MCF 10A (cell line): ENCODE measurements around the gene PYGM. TPM values are rescaled to one million over a fixed set of nuclear protein-coding genes. Genes with fewer than 3 reads are reported as not detected.

Experiments used
- BruUV-seq: library from RNA; stranded (reverse); fragments of 400-500 nt; replicated peaks from 2 replicates; lab custom pipeline; 2021; lab: Mats Ljungman, UMichigan
- CTCF ChIA-PET: fragments of 300-600 bp; sonication (Branson Sonifier 250); formaldehyde crosslinking; extraction: SDS; loops from one replicate; lab custom pipeline; 2021; ENCODE audit warnings: antibody characterized with exemption, inconsistent platforms; lab: Yijun Ruan, JAX
- POLR2A ChIA-PET: fragments of 300-600, 350-650 bp; sonication (Branson Sonifier 250); formaldehyde crosslinking; extraction: SDS; loops from one replicate; lab custom pipeline; 2020; ENCODE audit warnings: antibody characterized with exemption, inconsistent platforms; lab: Yijun Ruan, JAX
- DNase-seq: peaks from one replicate; pipeline ENCODE4 v3.0.0-alpha.2; 2018; ENCODE audit not compliant: unreplicated experiment
- H3K27ac Mint-ChIP-seq: one replicate; pipeline ENCODE4 v1.8.0; 2022; ENCODE audit warnings: mild to moderate bottlenecking, low read depth, mixed read lengths; ENCODE audit not compliant: unreplicated experiment
- H3K27me3 Mint-ChIP-seq: one replicate; pipeline ENCODE4 v1.8.0; 2022; ENCODE audit warnings: mixed read lengths; ENCODE audit not compliant: insufficient read depth, unreplicated experiment
- H3K36me3 Mint-ChIP-seq: one replicate; pipeline ENCODE4 v1.8.0; 2022; ENCODE audit warnings: mild to moderate bottlenecking, moderate library complexity, mixed read lengths; ENCODE audit not compliant: insufficient read depth, unreplicated experiment
- H3K4me1 Mint-ChIP-seq: one replicate; pipeline ENCODE4 v1.8.0; 2022; ENCODE audit warnings: mixed read lengths; ENCODE audit not compliant: insufficient read depth, unreplicated experiment
- H3K4me3 Mint-ChIP-seq: one replicate; pipeline ENCODE4 v1.8.0; 2022; ENCODE audit warnings: mild to moderate bottlenecking, moderate library complexity, mixed read lengths; ENCODE audit not compliant: unreplicated experiment
- H3K9me3 Mint-ChIP-seq: one replicate; pipeline ENCODE4 v1.8.0; 2022; ENCODE audit warnings: mixed read lengths; ENCODE audit not compliant: unreplicated experiment
- intact Hi-C: fragments of 100-400 bp; cut with micrococcal nuclease; formaldehyde crosslinking; loops from 2 replicates; pipeline ENCODE4 v1.14.1; 2022
- total RNA-seq: library from RNA; stranded (reverse); gene quantifications from 2 replicates; pipeline ENCODE4 v1.2.3, GENCODE V29; 2022
- TF ChIP-seq, protein P1 (sequence below): fragments of 200-600 bp; IDR thresholded peaks from one replicate; pipeline ENCODE4 v1.8.0; 2022; ENCODE audit warnings: antibody characterized with exemption, mild to moderate bottlenecking; ENCODE audit not compliant: unreplicated experiment

Gene PYGM
- total RNA-seq, 1 experiment from 2014 or later: 0.09 TPM

DNA sequence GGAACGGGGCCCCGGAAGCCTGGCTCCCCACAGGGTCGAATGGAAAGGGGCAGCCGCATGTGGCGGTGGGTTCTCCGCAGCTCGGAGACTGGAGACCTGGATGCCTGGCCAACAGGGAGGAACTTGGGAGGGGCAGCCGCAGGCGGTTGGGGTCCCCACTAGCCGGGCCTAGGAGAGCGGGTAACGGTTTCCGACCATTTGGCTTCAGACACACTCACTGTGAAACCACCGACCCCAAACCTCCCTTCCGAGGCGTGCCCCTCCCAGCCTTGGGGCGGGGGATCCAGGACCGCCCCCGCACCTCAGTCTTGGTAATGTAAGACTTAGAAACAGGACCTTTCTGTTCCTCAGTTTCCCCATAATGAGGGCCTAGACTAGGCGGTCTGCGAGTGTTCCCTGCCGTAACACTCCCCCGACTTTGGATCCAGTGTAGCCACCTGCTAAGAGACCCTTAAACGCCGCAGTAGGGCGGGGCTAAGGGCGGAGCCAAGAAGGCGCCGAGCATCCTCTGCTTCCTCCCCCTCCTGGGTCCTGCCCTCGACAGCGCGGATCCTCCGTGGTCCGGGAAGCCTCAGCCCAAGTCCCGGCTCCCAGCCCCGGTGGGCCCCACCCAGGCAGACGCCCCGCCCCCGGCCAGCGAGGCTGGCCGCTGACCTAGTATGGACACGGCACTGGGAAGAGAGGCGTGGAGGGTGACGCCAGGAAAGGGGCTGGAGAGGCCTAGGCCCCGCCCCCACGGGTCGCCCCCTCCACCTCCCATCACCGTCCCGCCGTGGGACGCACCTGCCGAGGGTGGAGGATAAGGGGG lies 14.0 kb downstream of the PYGM start:
- TF ChIP-seq, protein P1, sequence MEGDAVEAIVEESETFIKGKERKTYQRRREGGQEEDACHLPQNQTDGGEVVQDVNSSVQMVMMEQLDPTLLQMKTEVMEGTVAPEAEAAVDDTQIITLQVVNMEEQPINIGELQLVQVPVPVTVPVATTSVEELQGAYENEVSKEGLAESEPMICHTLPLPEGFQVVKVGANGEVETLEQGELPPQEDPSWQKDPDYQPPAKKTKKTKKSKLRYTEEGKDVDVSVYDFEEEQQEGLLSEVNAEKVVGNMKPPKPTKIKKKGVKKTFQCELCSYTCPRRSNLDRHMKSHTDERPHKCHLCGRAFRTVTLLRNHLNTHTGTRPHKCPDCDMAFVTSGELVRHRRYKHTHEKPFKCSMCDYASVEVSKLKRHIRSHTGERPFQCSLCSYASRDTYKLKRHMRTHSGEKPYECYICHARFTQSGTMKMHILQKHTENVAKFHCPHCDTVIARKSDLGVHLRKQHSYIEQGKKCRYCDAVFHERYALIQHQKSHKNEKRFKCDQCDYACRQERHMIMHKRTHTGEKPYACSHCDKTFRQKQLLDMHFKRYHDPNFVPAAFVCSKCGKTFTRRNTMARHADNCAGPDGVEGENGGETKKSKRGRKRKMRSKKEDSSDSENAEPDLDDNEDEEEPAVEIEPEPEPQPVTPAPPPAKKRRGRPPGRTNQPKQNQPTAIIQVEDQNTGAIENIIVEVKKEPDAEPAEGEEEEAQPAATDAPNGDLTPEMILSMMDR: no peak
- ChIA-PET POLR2A (no interaction called here), CTCF (interaction anchor here (0.5 to 0.6 kb wide), 2 partner anchors 100 to 333 kb away, joined by 3 read pairs; no protein-coding TSS in a partner anchor)
- Mint-ChIP-seq H3K27ac (no peak overlapping the region), H3K27me3 (peaks cover 31% of the 10 kb centered on the region), H3K9me3 (no peaks in the 10 kb centered on the region), H3K4me3 (no peak overlapping the region), H3K36me3 (no peaks in the 10 kb centered on the region), H3K4me1 (peaks cover 8% of the 10 kb centered on the region)
- intact Hi-C loops: no loop called here
- no peak for DNase-seq
- BruUV-seq: no TSS peak

DNA sequence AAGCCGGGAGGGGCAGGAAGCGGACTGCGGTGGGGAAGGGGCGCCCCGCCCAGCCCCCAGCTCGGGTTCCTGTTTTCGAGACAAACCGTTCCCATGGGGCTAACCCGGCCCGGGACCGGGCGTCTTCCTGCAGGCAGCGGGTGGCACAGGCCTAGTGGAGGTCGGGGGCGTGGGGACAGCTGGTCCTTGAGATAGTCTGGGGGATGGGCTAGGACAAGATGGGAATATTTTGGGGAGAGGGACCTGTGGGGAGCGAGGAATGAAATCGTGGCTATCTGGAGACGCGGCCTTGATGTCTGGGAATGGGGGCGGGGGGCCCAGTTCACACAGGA lies 14.6 kb downstream of the PYGM start:
- H3K27ac Mint-ChIP-seq: no peak overlapping the region
- BruUV-seq: no TSS peak
- intact Hi-C loops: no loop called here
- CTCF ChIA-PET: interaction anchor here (0.5 kb wide), 1 partner anchor 99 kb away, joined by 3 read pairs; no protein-coding TSS in a partner anchor
- H3K4me1 Mint-ChIP-seq: peaks cover 8% of the 10 kb centered on the region
- H3K36me3 Mint-ChIP-seq: no peaks in the 10 kb centered on the region
- no peak for DNase-seq
- TF ChIP-seq, protein P1: no peak
- POLR2A ChIA-PET: no interaction called here
- H3K4me3 Mint-ChIP-seq: no peak overlapping the region
- H3K9me3 Mint-ChIP-seq: no peaks in the 10 kb centered on the region
- peaks cover 37% of the 10 kb centered on the region for H3K27me3 Mint-ChIP-seq

DNA sequence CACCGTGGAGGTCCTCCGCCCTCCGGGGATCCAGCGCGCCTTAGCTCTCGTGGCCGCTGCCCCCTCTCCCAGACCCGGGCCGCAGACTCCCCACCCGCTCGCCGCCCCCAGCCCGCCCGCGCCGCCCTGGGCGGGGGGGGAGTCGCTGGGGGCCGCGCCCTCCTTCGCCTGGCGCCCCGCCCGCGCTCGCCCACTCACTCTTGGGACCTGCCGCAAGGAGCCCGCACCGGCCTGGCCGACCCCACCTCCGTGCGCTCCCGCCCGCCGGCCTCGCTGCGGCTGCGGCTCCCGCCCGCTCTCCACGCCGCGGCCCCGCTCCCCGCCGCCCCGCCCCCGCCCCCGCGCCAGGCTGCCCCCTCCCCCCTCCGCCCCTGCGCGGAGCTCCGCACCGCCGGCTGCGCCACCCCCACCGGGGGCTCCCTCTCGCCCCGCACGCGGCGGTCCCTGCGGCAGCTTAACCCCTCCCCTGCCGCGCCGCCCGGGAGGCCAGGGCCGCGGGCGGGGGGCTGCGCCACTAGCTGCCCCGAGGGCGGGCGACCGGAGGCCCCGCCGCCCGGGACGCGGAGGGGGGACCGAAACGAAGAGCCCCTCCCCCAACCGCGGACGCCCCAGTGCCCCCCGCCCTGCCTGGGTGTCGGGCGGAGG lies 15.1 kb downstream of the PYGM start:
- intact Hi-C loops: no loop called here
- POLR2A ChIA-PET: interaction anchor here (1.2 kb wide), 1 partner anchor 10 kb away, joined by 3 read pairs; no protein-coding TSS in a partner anchor
- no TSS peak for BruUV-seq
- no peaks in the 10 kb centered on the region for H3K9me3 Mint-ChIP-seq
- H3K36me3 Mint-ChIP-seq: no peaks in the 10 kb centered on the region
- peaks cover 8% of the 10 kb centered on the region for H3K4me1 Mint-ChIP-seq
- peaks cover 42% of the 10 kb centered on the region for H3K27me3 Mint-ChIP-seq
- TF ChIP-seq, protein P1: no peak
- no peak for DNase-seq
- H3K4me3 Mint-ChIP-seq: no peak overlapping the region
- no peak overlapping the region for H3K27ac Mint-ChIP-seq
- CTCF ChIA-PET: interaction anchor here (0.5 to 1.2 kb wide), 4 partner anchors 9 to 99 kb away, joined by 3 to 4 read pairs (median 4); no protein-coding TSS in a partner anchor
